Psoas muscle (tissue), 8 donors: ENCODE data around the gene TUSC2. TPM values are rescaled to one million over a fixed set of nuclear protein-coding genes. Genes with fewer than 3 reads are reported as not detected.

Experiments used
- ATAC-seq, 4 donors: fragments of 200-7000 bp; cut with Tn5 transposase; one replicate each; pipeline ENCODE4 v1.9.1; 2020; ENCODE audit warnings: moderate library complexity in 3 of 4, mild to moderate bottlenecking in 2 of 4
- DNase-seq, 2 donors: peaks; one replicate each; pipeline ENCODE4 v3.0.0-alpha.2; 2020
- H3K27ac ChIP-seq: fragments of 200-600 bp; one replicate; pipeline ENCODE4 v1.8.0; 2022
- H3K27me3 ChIP-seq, 3 donors: fragments of 200-600 bp in 1 of 3; one replicate each; pipeline versions ENCODE4 v1.6.1 to v1.8.0; 2013 to 2022; ENCODE audit warnings: low read length in 2 of 3, mild to moderate bottlenecking in 2 of 3, moderate library complexity in 1 of 3; ENCODE audit not compliant: insufficient read depth in 3 of 3
- H3K36me3 ChIP-seq, 2 donors: fragments of 200-600 bp in 1 of 2; one replicate each; pipeline versions ENCODE4 v1.6.1 to v1.8.0; 2013 to 2022; ENCODE audit warnings: low read depth in 1 of 2, mild to moderate bottlenecking in 1 of 2, moderate library complexity in 1 of 2; ENCODE audit not compliant: insufficient read depth in 1 of 2
- H3K4me1 ChIP-seq: fragments of 200-600 bp; one replicate; pipeline ENCODE4 v1.8.0; 2022
- H3K4me3 ChIP-seq: fragments of 200-600 bp; one replicate; pipeline ENCODE4 v1.8.0; 2022; ENCODE audit warnings: mild to moderate bottlenecking
- H3K9me3 ChIP-seq: fragments of 200-600 bp; one replicate; pipeline ENCODE4 v1.8.0; 2022
- WGBS, 3 donors: extraction: QIAGEN DNeasy Blood & Tissue Kit; methylation state at CpG; one replicate each; pipeline versions ENCODE4 v1.1.6 to v1.1.7; 2013; 5-methylcytosine and 5-hydroxymethylcytosine counted together
- intact Hi-C, 2 donors: fragments of 100-400 bp; cut with DNase I; formaldehyde crosslinking; loops; one replicate each; pipeline versions ENCODE4 v1.11.0 to v1.14.2; 2022
- polyA plus RNA-seq, 3 donors: library from polyadenylated mRNA; stranded (reverse); fragments of 200-250 nt; gene quantifications; one replicate each; pipeline ENCODE4 v1.2.3, GENCODE V29; 2013
- total RNA-seq, 4 donors: library from RNA; stranded (reverse); fragmentation: NEBNext Ultra II Directional in 2 of 4; extraction: Animal tissue kit (Norgen Biotek cat#: 25700) in 2 of 4; gene quantifications; one replicate each; pipeline versions ENCODE4 v1.2.1 to v1.2.4, GENCODE V29; 2021 to 2023
- TF ChIP-seq, protein P1 (sequence below): fragments of 200-600 bp; IDR thresholded peaks from one replicate; pipeline ENCODE4 v1.8.0; 2022; ENCODE audit warnings: antibody characterized with exemption
- donor health status: healthy with polysubstance abuse.
- donor health status: DM: no; HTN: no; CAD: no; lungs with moderate emphysema.
- donor health status: Bipolar disorder and iron deficiency.
- donor health status: healthy.
- donor health status: DM: yes; HTN: yes; CAD: no.
- donor health status: DM: no; HTN: no; CAD: no.
- donor health status: DM: no; HTN: no; CAD: no.
- donor health status: DM: yes; HTN: yes; CAD: no.

TUSC2 gene
- total and polyA plus RNA-seq, 7 donors: 31.5 to 100 (median 38.0) TPM

DNA sequence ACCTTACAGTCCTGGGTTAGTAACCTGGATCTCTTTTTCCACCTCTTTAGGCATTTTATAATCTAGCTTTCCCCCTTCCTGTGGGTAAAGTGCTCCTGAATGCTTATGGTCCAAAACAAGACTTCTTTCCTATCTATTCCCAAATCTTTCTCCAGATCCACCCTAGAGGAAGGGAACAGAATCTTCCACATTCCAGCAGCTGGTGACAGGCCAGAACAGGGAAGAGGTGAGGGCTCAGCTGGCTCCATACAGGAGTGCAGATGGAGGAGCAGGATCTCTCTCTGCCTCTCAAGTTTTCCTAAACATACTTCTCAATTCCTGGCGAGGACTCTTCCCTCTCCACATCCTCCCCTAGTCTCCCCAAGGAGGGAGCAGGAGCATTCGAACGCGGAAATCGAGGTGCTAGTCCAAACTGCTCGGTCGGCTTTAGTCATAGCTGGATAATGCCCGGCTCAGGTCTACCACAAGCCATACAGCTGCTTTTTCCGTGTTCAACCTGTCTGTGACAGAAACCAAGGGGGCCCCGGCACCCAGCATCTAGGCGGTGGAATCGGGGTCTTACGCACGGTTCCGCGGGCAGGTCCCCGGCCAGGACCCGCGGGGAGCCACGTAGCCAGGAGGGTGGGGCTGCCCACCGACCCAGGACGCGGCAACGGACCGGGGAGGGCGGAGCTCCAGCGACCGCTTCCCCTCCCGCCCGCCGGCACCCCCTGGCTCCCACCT, 8.6 kb upstream of the TUSC2 start:
- H3K9me3 ChIP-seq: no peaks in the 10 kb centered on the region
- TF ChIP-seq, protein P1, sequence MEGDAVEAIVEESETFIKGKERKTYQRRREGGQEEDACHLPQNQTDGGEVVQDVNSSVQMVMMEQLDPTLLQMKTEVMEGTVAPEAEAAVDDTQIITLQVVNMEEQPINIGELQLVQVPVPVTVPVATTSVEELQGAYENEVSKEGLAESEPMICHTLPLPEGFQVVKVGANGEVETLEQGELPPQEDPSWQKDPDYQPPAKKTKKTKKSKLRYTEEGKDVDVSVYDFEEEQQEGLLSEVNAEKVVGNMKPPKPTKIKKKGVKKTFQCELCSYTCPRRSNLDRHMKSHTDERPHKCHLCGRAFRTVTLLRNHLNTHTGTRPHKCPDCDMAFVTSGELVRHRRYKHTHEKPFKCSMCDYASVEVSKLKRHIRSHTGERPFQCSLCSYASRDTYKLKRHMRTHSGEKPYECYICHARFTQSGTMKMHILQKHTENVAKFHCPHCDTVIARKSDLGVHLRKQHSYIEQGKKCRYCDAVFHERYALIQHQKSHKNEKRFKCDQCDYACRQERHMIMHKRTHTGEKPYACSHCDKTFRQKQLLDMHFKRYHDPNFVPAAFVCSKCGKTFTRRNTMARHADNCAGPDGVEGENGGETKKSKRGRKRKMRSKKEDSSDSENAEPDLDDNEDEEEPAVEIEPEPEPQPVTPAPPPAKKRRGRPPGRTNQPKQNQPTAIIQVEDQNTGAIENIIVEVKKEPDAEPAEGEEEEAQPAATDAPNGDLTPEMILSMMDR: no peak
- H3K4me1 ChIP-seq: peaks cover 50% of the 10 kb centered on the region
- H3K36me3 ChIP-seq: peaks cover 0 to 13% of the 10 kb centered on the region in 2 donors
- DNase-seq: no peak
- H3K4me3 ChIP-seq: peak overlapping the region; percentile 93
- no peaks in the 10 kb centered on the region for H3K27me3 ChIP-seq
- H3K27ac ChIP-seq: peak overlapping the region; percentile 95
- 1% methylated on average over 23 to 31 of the region's 31 CpGs for WGBS, 3 donors
- intact Hi-C loops: no loop called here
- peak; percentile 0 to 8 (median 0) for ATAC-seq

DNA sequence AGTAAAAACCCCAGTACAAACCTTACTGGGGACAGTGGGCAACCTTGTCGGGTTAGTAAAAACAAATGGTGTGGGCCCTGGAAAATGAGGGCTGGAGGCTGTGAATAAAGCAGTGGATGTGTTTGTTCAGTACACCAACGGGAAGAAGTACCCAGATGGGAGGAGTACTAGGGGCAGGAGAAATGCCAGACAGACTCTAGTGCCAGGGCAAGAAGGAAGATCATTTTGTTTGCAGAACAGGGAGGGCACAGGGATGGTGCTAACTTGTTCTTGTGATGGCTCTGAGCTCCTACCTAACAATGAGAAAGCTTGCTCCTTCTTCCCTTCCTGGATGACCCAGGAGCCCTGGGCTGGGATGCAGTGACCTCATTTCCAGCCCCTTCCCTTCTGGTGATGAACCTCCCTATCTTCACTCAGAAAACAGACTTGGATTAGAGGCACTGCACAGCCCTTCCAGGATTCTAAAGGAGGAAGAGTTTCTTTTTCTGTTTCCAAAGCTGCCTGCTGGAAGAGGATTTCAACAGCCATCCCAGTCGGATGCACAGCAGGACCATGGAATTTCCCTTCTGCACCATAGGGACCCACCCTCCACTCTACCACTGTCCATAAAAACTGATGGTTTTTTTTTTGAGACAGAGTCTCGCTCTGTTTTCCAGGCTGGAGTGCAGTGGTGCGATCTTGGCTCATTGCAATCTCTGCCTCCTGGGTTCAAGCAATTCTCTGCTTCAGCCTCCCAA, 6.5 kb upstream of the TUSC2 start:
- 42 to 54% (median 49%) methylated on average over 5 of the region's 5 CpGs for WGBS, 3 donors
- TF ChIP-seq, protein P1: no peak

DNA sequence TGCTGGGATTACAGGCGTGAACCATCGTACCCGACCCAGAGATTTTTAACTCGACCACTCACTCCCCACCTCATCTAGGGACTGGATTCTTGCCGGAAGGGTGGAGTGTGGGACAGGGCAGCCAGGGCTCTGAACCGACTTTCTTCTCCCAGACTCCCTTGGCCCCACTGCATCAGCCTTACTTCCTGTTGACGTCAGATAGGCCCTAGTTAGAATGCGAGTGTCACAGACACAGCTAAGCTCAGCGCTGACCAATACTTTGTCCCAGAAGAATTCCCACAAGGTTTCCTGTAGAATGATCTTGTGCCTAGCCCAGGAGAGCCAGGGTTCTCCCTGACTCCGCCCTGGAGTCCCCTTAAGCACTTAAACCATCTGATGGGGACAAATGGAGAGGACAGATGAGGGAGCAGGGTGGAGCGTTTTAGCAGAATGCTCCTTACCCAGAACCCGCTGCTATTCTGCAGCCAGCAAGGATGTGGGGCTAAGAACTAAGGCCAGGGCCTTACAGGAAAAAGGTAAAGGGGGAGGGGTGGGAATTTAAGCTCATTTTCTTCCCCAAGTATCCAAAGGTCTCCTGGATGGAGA, 5.8 kb upstream of the TUSC2 start:
- Histone ChIP-seq H3K9me3 (no peaks in the 10 kb centered on the region), H3K4me3 (peak overlapping the region; percentile 93), H3K27ac (peak overlapping the region; percentile 95), H3K27me3 (no peaks in the 10 kb centered on the region), H3K4me1 (peaks cover 45% of the 10 kb centered on the region), H3K36me3 (peaks cover 3 to 41% of the 10 kb centered on the region in 2 donors)
- DNase-seq: peak; percentile 60 to 71
- intact Hi-C loops: no loop called here
- 43 to 64% (median 46%) methylated on average over 12 of the region's 12 CpGs for WGBS, 3 donors
- no peak for ATAC-seq
- TF ChIP-seq, protein P1: no peak

More for the DNA sequence above, 6.5 kb upstream of the TUSC2 start:
- Histone ChIP-seq H3K36me3 (peaks cover 3 to 34% of the 10 kb centered on the region in 2 donors), H3K9me3 (no peaks in the 10 kb centered on the region), H3K27me3 (no peaks in the 10 kb centered on the region), H3K27ac (peak overlapping the region; percentile 95), H3K4me3 (peak overlapping the region; percentile 93), H3K4me1 (peaks cover 46% of the 10 kb centered on the region)
- ATAC-seq: no peak
- intact Hi-C loops: no loop called here
- no peak for DNase-seq

DNA sequence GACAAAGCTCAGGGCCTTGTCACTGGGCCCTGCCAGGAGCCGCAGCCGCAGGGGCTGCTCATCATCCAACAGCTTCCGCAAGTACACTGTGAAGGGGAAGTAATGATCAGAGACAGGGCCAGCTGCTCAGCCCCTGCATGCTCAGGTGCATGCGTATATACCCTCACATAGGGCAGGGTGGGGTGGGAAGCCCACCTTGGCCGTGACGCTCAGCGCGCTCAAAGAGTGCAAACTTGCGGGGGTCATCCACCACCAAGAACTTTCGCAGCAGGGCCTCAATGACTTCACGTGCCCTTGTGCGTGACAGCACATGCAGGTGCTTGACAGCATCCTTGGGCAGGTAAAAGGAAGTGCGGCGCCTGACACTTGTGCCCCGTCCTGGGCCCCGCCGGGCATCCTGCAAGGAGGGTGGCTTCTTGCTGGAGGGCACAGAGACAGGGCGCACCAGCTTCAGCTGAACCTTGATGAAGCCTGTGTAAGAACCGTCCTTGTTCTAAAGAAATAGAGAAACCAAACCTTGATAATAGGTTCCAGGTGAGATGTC, 3.4 kb upstream of the TUSC2 start:
- H3K36me3 ChIP-seq: peaks cover 3 to 44% of the 10 kb centered on the region in 2 donors
- TF ChIP-seq, protein P1: no peak
- DNase-seq (no peak), ATAC-seq (no peak)
- intact Hi-C loops: no loop called here
- no peak overlapping the region for H3K4me3 ChIP-seq
- H3K27me3 ChIP-seq: no peaks in the 10 kb centered on the region
- H3K4me1 ChIP-seq: peaks cover 46% of the 10 kb centered on the region
- 94 to 96% (median 95%) methylated on average over 19 of the region's 19 CpGs for WGBS, 3 donors
- no peaks in the 10 kb centered on the region for H3K9me3 ChIP-seq
- no peak overlapping the region for H3K27ac ChIP-seq
